Astrocyte (in vitro differentiated cells and primary cell): Measurements from ENCODE around the gene RCN2.

Experiments
- CTCF ChIP-seq: IDR thresholded peaks from 2 replicates; pipeline ENCODE4 v1.5.1; 2011; ENCODE audit warnings: low read depth, mild to moderate bottlenecking, inconsistent platforms, low read length, moderate library complexity; ENCODE audit not compliant: insufficient read depth
- EZH2 ChIP-seq: IDR thresholded peaks from 2 replicates; pipeline ENCODE4 v1.6.1; 2012; ENCODE audit warnings: mild to moderate bottlenecking, low read length, inconsistent platforms; ENCODE audit not compliant: insufficient read depth

GRCh38 chr15:76994001-76994400 is 62.5 kb downstream of the RCN2 start:
- TF ChIP-seq CTCF = no peak
- TF ChIP-seq EZH2 = no peak
